BLaER1 (cell line): ENCODE results near the gene SPRING1.

ENCODE experiments used
- H3K27ac ChIP-seq: shearing (Covaris generic); formaldehyde crosslinking; 2 replicates; pipeline ENCODE4 v1.8.1; 2022
- H3K27me3 ChIP-seq: shearing (Covaris generic); formaldehyde crosslinking; 2 replicates; pipeline ENCODE4 v1.8.1; 2022
- H3K36me3 ChIP-seq: shearing (Covaris generic); formaldehyde crosslinking; 2 replicates; pipeline ENCODE4 v1.8.1; 2022
- H3K4me1 ChIP-seq: shearing (Covaris generic); formaldehyde crosslinking; 2 replicates; pipeline ENCODE4 v1.8.1; 2022
- H3K4me2 ChIP-seq: shearing (Covaris generic); formaldehyde crosslinking; 2 replicates; pipeline ENCODE4 v1.8.1; 2022
- H3K4me3 ChIP-seq: shearing (Covaris generic); formaldehyde crosslinking; 2 replicates; pipeline ENCODE4 v1.8.1; 2022
- H3K9ac ChIP-seq: shearing (Covaris generic); formaldehyde crosslinking; 2 replicates; pipeline ENCODE4 v1.8.1; 2022
- H3K9me3 ChIP-seq: shearing (Covaris generic); formaldehyde crosslinking; 2 replicates; pipeline ENCODE4 v1.8.1; 2022
- H4K20me1 ChIP-seq: shearing (Covaris generic); formaldehyde crosslinking; 2 replicates; pipeline ENCODE4 v1.8.1; 2022
- Cebpa-rat ChIP-seq: shearing (Covaris generic); IDR thresholded peaks from 2 replicates; pipeline ENCODE4 v1.8.1; 2022

The SPRING1 gene

DNA sequence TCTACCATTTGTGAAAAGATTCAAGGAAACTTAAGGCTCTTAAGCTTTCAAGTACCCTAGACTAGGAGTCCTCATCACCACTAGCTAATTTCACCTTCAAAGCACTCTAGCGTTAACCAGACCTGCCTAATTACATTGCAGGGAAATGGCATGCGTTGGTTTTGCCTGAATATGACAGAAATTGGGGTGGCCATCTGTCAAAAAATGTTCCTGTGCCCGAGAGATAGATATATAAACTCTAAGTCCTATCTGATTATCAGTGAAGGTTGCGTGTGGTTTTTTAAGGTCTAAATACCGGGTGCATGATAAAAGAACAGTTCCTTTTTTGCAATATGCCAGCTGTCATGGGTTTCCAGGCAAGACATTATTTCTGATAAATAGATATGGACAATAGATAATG lies 48.3 kb downstream of the SPRING1 start:
- Histone ChIP-seq H4K20me1 (no peaks in the 10 kb centered on the region), H3K4me2 (peak overlapping the region; percentile 95), H3K27ac (no peak overlapping the region), H3K36me3 (no peaks in the 10 kb centered on the region), H3K9me3 (no peaks in the 10 kb centered on the region), H3K4me1 (peaks cover 73% of the 10 kb centered on the region), H3K27me3 (no peaks in the 10 kb centered on the region), H3K9ac (0 out of 2 replicates have a peak overlapping the region, but pooled peaks have one; percentile 34), H3K4me3 (no peak overlapping the region)
- no peak for TF ChIP-seq Cebpa-rat
